H1 (cell line): ENCODE data around the gene NGFR. TPM values are rescaled to one million over a fixed set of nuclear protein-coding genes. Genes with fewer than 3 reads are reported as not detected.

ENCODE experiments used
- CBX5 ChIP-seq: fragments of 300-800, 300-1000 bp; sonication (generic); IDR thresholded peaks from 2 replicates; pipeline ENCODE4 v1.7.1; 2016; ENCODE audit warnings: antibody characterized with exemption, low read length, low read depth
- CEBPB ChIP-seq: IDR thresholded peaks from 2 replicates; pipeline ENCODE4 v1.6.1; 2012; ENCODE audit warnings: low read depth, low read length
- CTCF ChIP-seq, 3 experiments: IDR thresholded peaks; 1 replicate in 2 of 3; 2 replicates in 1 of 3; pipeline versions ENCODE4 v1.5.1 to v1.6.1; 2011; ENCODE audit warnings: low read length in 3 of 3, mild to moderate bottlenecking in 3 of 3, inconsistent platforms in 2 of 3, low read depth in 1 of 3, moderate library complexity in 1 of 3; ENCODE audit not compliant: insufficient read depth in 1 of 3; ENCODE audit errors: control extremely low read depth in 1 of 3
- GTF2F1 ChIP-seq: IDR thresholded peaks from 2 replicates; pipeline ENCODE4 v1.6.1; 2012; ENCODE audit warnings: low read depth, low read length, improper control_type of control experiment, borderline replicate concordance
- POU5F1 ChIP-seq: IDR thresholded peaks from 2 replicates; pipeline ENCODE4 v1.6.1; 2011; ENCODE audit warnings: low read depth, mild to moderate bottlenecking, low read length, moderate library complexity
- RBBP5 ChIP-seq: IDR thresholded peaks from 2 replicates; pipeline ENCODE4 v1.7.1; 2012; ENCODE audit warnings: low read depth, mild to moderate bottlenecking, inconsistent platforms, low read length, moderate library complexity, borderline replicate concordance
- polyA plus RNA-seq, 7 experiments: library from polyadenylated mRNA; depleted of rRNA in 3 of 7; stranded (reverse) in 5 of 7; unstranded in 2 of 7; fragments of >200 nt in 5 of 7; fragments of 200-250 nt in 2 of 7; gene quantifications; 1 replicate in 5 of 7; 2 replicates in 1 of 7; 4 replicates in 1 of 7; pipeline versions ENCODE4 v1.2.1 to v1.2.3, GENCODE V29; 2011 to 2013; ENCODE audit warnings: missing spikeins in 2 of 7, mixed read lengths in 2 of 7
- total RNA-seq: library from RNA; stranded (reverse); fragmentation: NEBNext Ultra II Directional; extraction: Animal tissue kit (Norgen Biotek cat#: 25700); gene quantifications from 2 replicates; pipeline ENCODE4 v1.2.1, GENCODE V29; 2021

Gene NGFR
- total and polyA plus RNA-seq, 2 of the 8 experiments (the other 6 are each of a cell fraction or from before 2014, with no cell fraction given): 8.1 to 10.3 TPM

- TF ChIP-seq RBBP5: no peak
- no peak for TF ChIP-seq POU5F1
- no peak for TF ChIP-seq CEBPB
- no peak for TF ChIP-seq GTF2F1
- TF ChIP-seq CTCF (IDR thresholded peaks at IDR 0.05; ENCODE audit: control extremely low read depth in 1 of 3, insufficient read depth in 1 of 3, low read depth in 1 of 3, low read length in 3 of 3): no peak
- TF ChIP-seq CBX5: no peak
Observed at GRCh38 chr17:49547566-49547965, 52.5 kb downstream of the NGFR start (continued).
